ENCODE data around the gene CREBBP.

GRCh38 chr16:3907586-3907985 is 27.1 kb upstream of the CREBBP start:
- TF ChIP-seq CTCF (IDR thresholded peaks at IDR 0.05) (no peak), REST (IDR thresholded peaks at IDR 0.05; ENCODE audit: low read depth, low read length) (no peak), TCF12 (IDR thresholded peaks at IDR 0.05) (no peak), POLR2AphosphoS5 (IDR thresholded peaks at IDR 0.05; ENCODE audit: low read depth, low read length) (no peak), SMC3 (IDR thresholded peaks at IDR 0.05; ENCODE audit: low read depth, low read length) (no peak), YY1 (IDR thresholded peaks at IDR 0.05; ENCODE audit: low read depth) (no peak), MAX (IDR thresholded peaks at IDR 0.05; ENCODE audit: low read depth) (no peak), USF1 (IDR thresholded peaks at IDR 0.05; ENCODE audit: borderline replicate concordance, low read depth) (no peak), EP300 (IDR thresholded peaks at IDR 0.05; ENCODE audit: borderline replicate concordance in 1 of 2, low read depth in 1 of 2, low read length in 1 of 2) (no peak), FOXM1 (IDR thresholded peaks at IDR 0.05; ENCODE audit: low read depth) (no peak), TAF1 (IDR thresholded peaks at IDR 0.05; ENCODE audit: borderline replicate concordance, low read depth, low read length) (no peak), NFIC (IDR thresholded peaks at IDR 0.05; ENCODE audit: borderline replicate concordance) (no peak)
